GM19099 (cell line): ENCODE measurements around the gene STUB1.

Experiments used
- POLR2A ChIP-seq: IDR thresholded peaks from 3 replicates; pipeline ENCODE4 v1.6.1; 2011; ENCODE audit warnings: low read depth; ENCODE audit not compliant: insufficient read length; ENCODE audit errors: extremely low read depth

Gene STUB1

DNA sequence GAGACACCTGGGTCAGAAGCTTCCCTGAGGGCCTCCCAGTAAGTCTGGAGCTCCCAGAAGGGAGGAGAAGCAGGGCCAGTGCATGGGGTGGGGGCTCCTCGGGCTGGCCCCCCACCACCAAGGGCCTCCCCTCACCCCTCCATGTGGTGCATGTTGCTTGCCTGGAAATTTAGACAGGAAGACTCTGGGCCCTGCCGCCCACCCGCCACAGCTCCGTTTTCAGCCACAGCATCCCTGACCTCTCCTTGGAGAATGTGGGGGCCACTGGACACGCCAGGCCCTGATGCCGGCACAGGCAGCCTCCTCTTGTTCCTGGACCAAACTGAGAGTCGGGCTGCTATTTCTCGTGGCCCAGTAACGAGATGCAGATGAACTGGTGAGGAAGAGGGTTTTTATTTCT lies 41.4 kb upstream of the STUB1 start:
- TF ChIP-seq POLR2A, result no peak

DNA sequence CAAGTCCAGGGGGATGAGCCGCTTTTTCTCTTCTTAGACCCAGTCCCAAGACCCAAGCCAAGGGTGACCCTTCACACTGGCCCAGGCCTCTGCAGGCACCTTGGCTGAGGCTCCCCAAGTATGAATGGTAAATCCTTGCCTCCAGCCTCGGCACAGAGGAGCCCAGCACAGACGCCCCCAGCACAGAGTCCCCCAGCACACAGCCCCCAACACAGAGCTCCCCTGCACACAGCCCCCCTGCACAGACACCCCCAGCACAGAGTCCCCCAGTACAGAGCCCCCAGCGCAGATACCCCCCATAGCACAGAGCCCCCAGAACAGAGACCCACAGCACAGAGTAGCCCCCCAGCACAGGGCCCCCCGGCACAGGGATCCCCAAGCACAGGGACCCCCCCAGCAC lies 39.6 kb upstream of the STUB1 start:
- TF ChIP-seq POLR2A, result no peak

DNA sequence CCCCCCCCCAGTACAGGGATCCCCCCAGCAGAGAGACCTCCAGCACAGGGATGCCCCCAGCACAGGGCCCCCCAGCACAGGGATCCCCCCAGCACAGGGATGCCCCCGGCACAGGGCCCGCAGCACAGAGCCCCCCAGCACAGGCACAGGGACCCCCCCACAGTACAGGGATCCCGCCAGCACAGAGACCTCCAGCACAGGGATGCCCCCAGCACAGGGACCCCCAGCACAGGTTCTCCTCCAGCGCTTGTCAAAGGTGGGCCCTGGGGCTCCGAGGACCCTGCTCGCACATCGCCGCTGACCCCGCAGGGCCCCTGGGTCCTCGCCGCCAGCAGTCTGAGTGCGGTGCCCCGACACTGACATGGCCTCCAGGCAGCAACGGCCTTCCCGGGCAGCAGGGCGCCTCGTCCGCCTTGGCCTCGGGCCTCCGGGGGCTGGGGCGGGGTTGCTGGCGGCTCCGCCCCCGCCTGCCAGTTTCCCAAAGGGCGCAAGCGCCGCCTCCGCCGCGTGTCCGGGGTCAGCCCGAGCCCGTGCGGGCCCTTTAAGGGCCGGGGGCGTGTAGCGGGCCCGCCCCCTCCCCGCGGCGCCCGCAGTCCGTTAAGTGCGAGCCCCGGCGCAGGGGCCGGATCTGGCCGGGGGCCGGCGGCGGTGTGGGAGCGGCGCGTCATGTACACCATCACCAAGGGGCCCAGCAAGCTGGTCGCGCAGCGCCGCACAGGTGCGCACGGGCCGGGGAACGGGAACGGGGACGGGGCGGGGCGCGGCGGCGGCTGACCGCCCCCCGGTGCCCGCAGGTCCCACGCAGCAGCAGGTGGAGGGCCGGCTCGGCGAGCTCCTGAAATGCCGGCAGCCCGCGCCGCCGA lies 38.7 kb upstream of the STUB1 start, which contains the start of gene MCRIP2:
Gene MCRIP2 (plus strand): TSS at position 503 of the 863 bp plus-strand sequence. CDS start 164 bp downstream, at position 667.
- TF ChIP-seq POLR2A, result peak; percentile 74

DNA sequence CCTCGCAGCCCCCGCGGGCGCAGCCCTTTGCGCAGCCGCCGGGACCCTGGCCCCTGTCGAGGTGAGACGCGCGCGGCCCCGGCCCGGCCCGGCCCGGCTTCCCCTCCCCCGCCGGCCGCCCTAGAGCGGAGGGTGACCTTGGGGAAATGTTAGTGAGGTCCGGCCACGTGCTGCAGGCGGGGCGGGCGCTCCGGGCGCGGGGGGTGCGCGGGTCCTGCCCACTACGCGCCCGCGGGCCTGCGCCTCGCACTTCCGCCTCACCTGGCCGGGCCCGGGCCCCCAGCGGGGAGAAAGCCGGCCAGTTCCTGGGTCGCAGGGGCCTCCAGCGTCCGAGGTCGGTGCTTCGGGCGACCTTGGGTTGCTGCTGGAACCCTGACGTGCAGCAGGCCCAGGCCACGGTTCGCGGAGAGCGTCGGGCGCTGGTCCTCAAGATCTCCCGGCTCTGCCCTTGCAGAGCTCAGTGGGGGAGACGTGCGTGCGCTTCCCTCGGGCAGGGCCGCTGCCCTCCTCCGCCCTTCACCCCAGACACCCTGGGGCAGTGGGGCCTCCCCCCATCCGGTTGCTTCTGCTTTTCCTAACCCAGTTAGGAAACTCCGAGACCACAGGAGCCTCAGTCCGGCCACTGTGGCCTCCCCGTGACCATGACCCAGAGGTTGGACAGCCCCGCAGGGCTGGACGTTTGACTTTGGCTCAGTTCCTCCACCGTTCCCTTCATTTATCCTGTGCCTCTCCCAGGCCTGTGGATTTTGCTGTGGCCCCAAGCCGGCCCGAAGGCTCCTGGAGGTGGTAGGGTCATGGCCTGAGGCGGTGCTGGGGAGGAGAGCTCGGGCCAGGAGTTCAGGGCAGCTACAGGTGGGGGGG lies 37.8 kb upstream of the STUB1 start:
- peak; percentile 43 for TF ChIP-seq POLR2A

DNA sequence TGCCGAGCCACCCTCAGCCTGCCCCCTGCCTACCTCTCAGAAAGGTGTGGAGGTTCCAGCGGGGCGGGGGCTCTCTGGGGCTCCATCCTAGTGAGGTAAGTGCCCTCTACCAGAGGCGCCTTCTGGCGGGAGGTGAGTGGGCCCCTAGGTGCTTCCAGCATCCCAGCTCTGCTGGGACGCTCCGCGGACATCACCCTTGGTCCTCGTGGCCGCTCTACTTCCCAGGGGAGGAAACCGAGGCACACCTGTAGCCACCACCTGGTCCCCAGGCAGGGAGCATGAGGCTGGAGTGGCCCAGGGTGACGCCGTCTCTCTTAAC lies 37.2 kb upstream of the STUB1 start:
- no peak for TF ChIP-seq POLR2A

DNA sequence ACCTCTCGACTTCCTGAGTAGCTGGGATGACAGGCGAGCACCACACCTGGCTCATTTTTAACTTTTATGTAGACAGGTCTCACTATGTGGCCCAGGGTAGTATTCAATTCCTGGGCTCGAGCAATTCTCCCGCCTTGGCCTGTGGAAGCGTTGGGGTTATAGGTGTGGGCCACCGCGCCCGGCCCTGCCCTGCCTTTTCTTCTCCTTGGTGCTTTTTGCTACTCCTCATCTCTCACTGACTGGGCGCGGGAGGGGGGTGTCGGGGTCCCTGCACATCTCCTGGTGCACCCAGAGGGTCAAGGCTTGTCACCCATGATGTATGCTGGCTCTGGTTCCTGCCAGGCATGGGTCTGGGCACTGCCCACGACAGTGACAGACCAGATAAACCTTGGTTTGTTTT lies 35.7 kb upstream of the STUB1 start:
- TF ChIP-seq POLR2A, result no peak

DNA sequence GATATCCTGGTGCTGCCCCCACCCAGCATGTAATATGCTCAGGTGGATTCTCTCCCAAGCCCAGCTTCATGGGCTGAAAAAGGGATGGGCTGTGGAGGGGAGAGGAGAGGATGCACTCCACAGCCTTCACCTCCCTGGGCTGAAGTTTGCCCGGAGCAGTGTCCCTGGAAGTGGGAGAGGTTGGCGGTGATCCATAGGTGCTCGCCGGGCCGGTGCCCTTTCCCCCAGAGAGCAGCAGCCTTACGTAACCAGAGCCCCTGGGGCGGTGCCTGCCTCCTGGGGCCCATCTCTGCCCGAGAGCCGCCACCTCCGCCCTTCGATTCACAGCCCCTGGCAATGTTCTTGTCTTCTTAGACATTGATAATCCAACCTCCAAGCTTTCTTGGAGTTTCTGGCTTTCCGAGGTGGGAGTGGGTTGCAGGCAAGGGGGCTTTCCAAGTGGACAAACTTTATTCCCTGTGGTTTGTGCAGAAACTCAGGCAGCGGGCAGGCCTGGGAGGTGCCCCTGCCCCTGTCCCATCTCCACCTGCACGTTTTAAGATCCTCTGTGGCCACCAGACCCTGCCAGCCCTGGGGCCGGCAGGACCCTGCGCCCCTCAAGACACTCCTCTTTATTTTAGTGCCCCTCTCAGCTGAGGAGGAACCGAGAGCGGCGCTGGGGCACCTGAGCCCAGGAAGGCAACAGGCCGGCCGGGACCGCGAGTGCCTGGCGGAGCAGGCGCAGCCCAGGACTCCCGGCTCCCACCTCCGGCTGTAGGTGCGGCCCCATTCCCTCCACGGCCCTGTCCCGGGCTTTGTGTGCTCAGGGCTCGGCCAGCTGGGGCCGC lies 34.1 kb upstream of the STUB1 start:
- TF ChIP-seq POLR2A, result no peak

DNA sequence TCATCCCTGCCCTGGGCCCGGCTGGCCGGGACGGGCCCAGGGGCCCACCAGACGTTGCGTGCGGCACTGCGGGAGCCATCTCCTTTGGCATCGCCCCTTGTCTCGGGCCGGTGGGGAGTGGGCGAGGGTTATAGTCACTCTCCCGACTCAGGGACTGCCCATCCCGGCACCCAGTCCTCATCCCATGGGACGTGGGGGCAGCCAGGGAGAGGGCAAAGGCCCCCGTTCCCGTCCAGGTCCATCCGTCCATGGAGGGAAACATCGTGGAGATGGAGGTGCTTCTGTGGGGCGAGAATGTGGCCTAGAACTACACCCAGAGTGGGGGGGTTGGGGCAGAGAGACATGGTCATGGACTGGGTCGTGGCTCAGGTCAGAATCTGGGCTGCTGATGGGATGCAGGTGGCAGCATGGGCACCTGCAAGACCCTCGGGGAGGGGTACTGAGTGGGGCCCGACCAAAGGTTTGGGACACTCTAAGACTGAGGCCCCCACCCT lies 33.5 kb upstream of the STUB1 start:
- TF ChIP-seq POLR2A, result no peak

DNA sequence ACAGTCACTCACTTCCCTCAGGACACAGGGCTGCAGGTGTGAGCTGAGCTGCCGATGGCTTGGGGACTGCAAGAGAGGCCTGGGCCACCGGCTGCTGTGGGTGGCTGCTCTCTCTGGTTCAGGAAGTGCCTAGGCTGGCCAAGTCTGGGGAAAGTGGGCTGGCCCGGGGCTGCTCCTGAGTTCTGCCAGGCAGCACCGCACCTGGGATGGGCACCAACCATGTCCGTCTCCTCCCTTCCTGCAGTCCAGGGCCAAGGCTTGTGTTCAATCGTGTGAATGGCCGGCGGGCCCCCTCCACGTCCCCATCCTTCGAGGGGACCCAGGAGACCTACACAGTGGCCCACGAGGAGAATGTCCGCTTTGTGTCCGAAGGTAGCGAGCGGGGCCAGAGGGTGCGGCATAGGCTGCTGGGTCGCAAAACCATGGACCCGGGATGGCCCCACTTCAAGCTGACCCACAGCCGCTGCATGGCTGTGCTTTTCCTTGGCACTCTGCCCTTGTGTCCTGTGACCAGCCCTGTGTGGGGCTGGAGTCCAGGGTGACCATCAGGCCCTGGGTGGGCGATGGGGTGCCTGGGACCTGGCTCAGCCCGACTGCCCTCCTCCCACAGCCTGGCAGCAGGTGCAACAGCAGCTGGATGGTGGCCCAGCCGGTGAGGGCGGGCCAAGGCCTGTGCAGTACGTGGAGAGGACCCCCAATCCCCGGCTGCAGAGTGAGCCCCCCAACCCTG lies 32.9 kb upstream of the STUB1 start:
- peak; percentile 17 for TF ChIP-seq POLR2A

DNA sequence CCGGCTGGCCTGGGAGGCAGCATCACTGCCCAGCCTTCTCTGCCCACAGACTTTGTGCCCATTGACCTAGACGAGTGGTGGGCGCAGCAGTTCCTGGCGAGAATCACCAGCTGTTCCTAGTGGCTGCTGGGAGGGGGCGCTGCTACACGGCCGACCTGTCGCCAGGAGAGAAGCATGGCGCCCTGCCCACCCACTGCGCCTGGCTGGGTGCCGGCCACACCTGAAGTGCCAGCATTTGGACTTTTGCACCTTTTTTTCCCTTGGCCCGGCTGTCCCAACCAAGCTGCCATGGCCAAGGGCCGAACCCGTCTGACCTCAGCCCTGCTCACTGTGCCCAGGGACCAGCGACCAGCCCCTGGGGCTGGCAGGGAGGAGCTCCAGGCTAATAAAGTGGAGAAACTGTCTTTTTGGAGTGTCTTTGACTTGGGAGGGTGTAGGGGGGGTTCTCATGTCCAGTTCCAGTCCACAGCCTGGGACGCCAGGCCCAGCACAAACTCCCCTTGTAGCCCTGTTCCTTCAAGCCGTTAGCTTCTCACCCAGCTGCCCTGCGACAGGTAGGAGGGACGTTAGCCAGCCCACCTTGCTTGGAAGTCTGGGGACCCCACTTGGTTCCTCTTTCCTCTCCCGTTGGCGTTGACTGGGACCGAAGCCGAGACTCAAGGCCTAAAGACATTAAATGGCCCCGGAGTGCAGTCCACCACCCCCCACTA lies 32.0 kb upstream of the STUB1 start:
- TF ChIP-seq POLR2A, result no peak

DNA sequence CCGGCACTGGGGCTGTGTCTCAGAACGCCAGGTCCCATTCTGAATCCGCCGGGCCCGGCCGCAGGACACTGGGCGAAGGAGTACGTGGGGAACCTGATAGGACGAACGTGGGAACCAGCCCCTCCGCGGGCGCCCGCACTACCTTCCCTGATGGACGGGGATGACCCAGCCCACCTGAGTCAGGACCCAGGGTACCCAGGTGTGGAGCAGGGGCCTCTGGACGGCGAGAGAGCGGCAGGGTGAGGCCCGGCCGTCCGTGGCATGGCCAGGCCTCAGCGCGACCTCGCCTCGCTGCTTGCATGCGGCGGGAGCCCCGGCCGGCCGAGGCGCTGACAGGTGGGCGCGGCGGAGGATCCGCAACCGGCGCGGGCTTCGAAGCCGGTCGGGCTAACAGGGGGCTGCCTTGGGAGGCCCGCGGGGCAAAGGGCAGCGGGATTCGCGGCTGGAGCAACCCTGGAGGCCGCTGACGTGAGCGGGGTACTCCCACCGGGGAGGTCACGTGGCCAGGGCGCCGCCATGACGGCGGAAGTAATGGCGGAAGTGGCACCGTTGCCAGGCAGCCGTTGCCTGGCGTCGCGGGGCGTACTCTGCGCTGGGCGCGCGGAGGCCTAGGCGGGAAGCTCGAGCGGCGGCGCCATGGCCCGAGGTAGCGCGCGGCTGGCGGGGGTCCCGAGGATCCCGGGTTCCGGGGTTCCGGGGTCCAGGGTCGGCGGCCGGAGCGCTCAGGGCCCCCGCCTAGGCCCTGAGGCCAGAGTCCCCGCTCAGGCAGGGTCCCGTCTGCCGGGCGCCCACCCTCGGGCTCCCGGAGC lies 31.2 kb upstream of the STUB1 start, which contains the start of gene WDR90:
Gene WDR90 (plus strand): TSS at position 585 of the 809 bp plus-strand sequence. CDS start 52 bp downstream, at position 637.
- peak; percentile 60 for TF ChIP-seq POLR2A

DNA sequence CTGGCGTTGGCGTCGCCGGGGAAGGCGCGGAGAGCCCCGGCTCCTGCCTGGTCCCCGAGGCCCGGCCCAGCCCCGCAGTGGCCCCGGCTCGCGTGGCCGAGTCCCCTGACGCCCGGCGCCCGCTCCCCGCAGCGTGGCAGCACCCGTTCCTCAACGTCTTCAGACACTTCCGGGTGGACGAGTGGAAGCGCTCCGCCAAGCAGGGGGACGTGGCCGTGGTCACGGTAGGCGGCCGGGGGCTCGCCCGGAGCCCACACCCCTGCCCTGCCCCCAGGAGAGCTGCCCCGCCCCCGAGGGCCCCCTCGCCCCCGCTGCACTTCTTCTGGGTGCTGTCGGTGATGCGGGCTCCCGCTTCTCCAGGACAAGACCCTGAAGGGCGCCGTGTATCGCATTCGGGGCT lies 30.6 kb upstream of the STUB1 start:
- TF ChIP-seq POLR2A, result no peak

DNA sequence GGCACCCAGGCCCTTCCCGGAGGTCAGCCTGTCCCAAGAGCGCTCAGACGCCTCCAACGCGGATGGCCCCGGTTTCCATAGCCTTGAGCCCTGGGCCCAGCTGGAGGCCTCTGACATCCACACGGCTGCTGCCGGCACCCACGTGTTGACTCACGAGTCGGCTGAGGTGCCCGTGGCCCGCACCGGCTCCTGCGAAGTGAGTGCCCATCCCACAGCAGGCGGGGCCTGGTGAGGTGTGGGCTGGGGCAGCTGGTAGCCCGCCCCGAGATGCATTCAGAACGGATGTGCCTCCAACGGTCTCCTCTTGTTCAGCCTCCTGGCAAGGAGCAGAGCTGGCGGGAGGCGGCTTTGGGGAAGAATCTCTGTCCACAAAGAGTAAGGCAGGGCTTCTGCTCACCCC lies 28.4 kb upstream of the STUB1 start:
- TF ChIP-seq POLR2A, result no peak
